Skeletal muscle satellite cell (primary cell): ENCODE data around the gene AIF1.

ENCODE experiments used
- H3K27me3 ChIP-seq: 2 replicates; pipeline ENCODE4 v1.7.0; 2013; ENCODE audit warnings: low read length; ENCODE audit not compliant: control insufficient read depth, insufficient read depth
- H3K36me3 ChIP-seq: 2 replicates; pipeline ENCODE4 v1.7.0; 2013; ENCODE audit warnings: mild to moderate bottlenecking, control low read depth, low read length; ENCODE audit not compliant: insufficient read depth
- H3K4me1 ChIP-seq: 2 replicates; pipeline ENCODE4 v1.7.0; 2013; ENCODE audit warnings: low read length; ENCODE audit not compliant: control insufficient read depth, insufficient read depth
- H3K4me2 ChIP-seq: 2 replicates; pipeline ENCODE4 v1.7.0; 2013; ENCODE audit warnings: mild to moderate bottlenecking, low read length
- H3K4me3 ChIP-seq: 2 replicates; pipeline ENCODE4 v1.7.0; 2013; ENCODE audit warnings: low read length
- H3K9ac ChIP-seq: 2 replicates; pipeline ENCODE4 v1.7.0; 2013; ENCODE audit warnings: mild to moderate bottlenecking, low read depth, low read length, moderate library complexity
- H3K9me3 ChIP-seq: replicated peaks from 2 replicates; pipeline ENCODE4 v1.7.0; 2013; ENCODE audit warnings: mild to moderate bottlenecking, control low read depth, low read length

Gene AIF1

GRCh38 chr6:31639043-31639442 lies 24.0 kb downstream of the AIF1 start:
- peaks cover 14% of the 10 kb centered on the region for H3K4me1 ChIP-seq
- no peaks in the 10 kb centered on the region for H3K9me3 ChIP-seq
- peaks cover 83% of the 10 kb centered on the region for H3K36me3 ChIP-seq
- no peak overlapping the region for H3K9ac ChIP-seq
- H3K4me2 ChIP-seq = no peak overlapping the region
- H3K27me3 ChIP-seq = no peaks in the 10 kb centered on the region
- H3K4me3 ChIP-seq = no peak overlapping the region

GRCh38 chr6:31639449-31639861 lies 24.4 kb downstream of the AIF1 start:
- Histone ChIP-seq H3K4me2 (no peak overlapping the region), H3K4me3 (no peak overlapping the region), H3K9me3 (no peaks in the 10 kb centered on the region), H3K27me3 (no peaks in the 10 kb centered on the region), H3K4me1 (peaks cover 14% of the 10 kb centered on the region), H3K9ac (no peak overlapping the region), H3K36me3 (peaks cover 83% of the 10 kb centered on the region)

- H3K9me3 ChIP-seq = no peaks in the 10 kb centered on the region
- H3K4me2 ChIP-seq = no peak overlapping the region
- H3K27me3 ChIP-seq = no peaks in the 10 kb centered on the region
- peaks cover 14% of the 10 kb centered on the region for H3K4me1 ChIP-seq
- H3K9ac ChIP-seq = no peak overlapping the region
- peaks cover 83% of the 10 kb centered on the region for H3K36me3 ChIP-seq
- no peak overlapping the region for H3K4me3 ChIP-seq
These were observed 25.6 kb downstream of the AIF1 start for GRCh38 chr6:31640612-31641011.

DNA sequence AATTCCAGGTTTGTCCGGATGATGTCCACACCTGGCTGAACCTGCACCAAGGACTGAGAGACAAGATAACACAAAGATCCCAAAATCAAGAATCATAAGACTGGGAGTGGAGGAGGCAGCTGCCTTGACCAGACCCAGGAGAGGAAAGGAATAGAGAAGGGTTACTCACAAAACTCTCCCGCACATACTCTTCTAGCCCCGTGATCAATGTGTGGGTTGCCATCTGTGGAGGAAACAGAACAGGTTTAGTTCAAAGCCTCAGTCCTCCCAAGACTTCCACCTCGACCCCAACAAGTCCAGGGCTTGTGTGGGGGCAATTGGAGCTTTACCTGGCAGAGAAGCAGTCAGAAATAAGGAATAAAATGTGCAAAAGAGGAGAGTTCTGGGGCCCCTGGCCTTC lies 26.3 kb downstream of the AIF1 start:
- Histone ChIP-seq H3K36me3 (peaks cover 81% of the 10 kb centered on the region), H3K9ac (no peak overlapping the region), H3K4me1 (peaks cover 14% of the 10 kb centered on the region), H3K4me3 (no peak overlapping the region), H3K27me3 (no peaks in the 10 kb centered on the region), H3K9me3 (no peaks in the 10 kb centered on the region), H3K4me2 (no peak overlapping the region)

- Histone ChIP-seq H3K36me3 (peaks cover 76% of the 10 kb centered on the region), H3K4me3 (no peak overlapping the region), H3K9ac (no peak overlapping the region), H3K27me3 (no peaks in the 10 kb centered on the region), H3K4me1 (peaks cover 14% of the 10 kb centered on the region), H3K9me3 (no peaks in the 10 kb centered on the region), H3K4me2 (no peak overlapping the region)
These were observed 27.9 kb downstream of the AIF1 start for GRCh38 chr6:31642798-31643570.

DNA sequence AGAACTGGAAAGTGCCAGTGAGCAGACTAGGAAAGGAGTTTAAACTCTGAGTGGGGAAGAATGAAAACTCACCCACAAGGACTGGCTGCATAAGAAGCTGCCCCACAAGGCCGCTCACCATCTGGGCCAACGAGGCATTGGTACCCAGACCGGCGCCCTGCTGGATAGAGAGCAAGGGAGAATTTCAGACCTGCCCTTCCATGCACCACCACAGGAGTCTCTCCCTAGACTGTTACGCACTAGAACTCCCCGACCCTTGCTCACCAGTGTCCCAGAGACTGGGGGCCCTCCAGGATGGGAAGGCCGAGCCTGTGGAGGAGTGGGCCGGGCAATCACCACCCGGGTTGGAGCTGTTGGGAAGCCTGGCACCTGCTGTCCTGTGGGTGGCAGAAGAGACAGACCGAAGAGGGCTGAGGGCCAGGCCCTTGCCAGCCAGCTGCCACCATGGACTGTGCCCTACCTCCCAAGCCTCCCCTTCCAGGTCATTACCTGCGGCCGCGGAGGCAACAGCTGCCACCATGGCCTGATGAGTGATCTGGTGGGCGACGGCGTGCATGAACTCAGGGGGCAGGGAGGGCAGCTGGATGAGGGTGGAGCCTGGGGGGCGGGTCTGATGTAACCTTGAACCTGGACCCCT lies 28.9 kb downstream of the AIF1 start:
- peaks cover 13% of the 10 kb centered on the region for H3K4me1 ChIP-seq
- no peaks in the 10 kb centered on the region for H3K9me3 ChIP-seq
- peaks cover 82% of the 10 kb centered on the region for H3K36me3 ChIP-seq
- no peak overlapping the region for H3K4me2 ChIP-seq
- no peak overlapping the region for H3K9ac ChIP-seq
- H3K4me3 ChIP-seq = no peak overlapping the region
- H3K27me3 ChIP-seq = no peaks in the 10 kb centered on the region

- H3K36me3 ChIP-seq = peaks cover 81% of the 10 kb centered on the region
- no peaks in the 10 kb centered on the region for H3K4me1 ChIP-seq
- H3K4me2 ChIP-seq = no peak overlapping the region
- no peak overlapping the region for H3K9ac ChIP-seq
- no peaks in the 10 kb centered on the region for H3K9me3 ChIP-seq
- H3K27me3 ChIP-seq = no peaks in the 10 kb centered on the region
- H3K4me3 ChIP-seq = no peak overlapping the region
These were observed 30.3 kb downstream of the AIF1 start for GRCh38 chr6:31645325-31645724.

DNA sequence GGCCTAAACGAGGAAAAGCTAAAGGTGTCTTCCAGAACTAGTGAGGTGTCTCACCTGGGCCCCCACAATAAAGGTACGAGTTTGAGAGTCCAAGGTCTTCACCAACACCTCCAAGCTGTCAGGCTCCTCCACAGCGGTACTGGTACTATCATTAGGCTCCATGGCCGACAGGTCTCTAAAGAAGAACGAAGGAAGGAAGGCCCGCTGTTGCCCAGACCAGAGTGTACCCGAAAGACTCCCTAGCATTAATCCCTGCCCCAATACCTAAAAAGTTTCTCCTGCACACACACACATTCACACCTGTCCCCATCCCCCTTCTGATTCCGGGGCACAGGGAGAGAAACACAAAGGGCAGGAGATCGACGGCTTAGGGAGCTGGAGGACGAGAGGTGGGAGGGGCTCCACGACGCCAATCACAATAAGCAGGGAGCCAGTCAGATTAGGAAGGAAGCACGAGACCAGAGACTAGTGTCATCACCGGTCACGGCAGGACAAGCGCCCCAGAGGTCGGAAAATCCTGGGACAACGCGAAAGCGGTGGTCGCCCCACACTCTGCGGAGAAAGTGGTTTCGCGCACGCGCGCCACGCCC lies 36.7 kb downstream of the AIF1 start:
- H3K4me2 ChIP-seq = peak overlapping the region; percentile 91
- peak overlapping the region; percentile 95 for H3K4me3 ChIP-seq
- H3K9ac ChIP-seq = peak overlapping the region; percentile 94
- no peaks in the 10 kb centered on the region for H3K27me3 ChIP-seq
- peaks cover 34% of the 10 kb centered on the region for H3K36me3 ChIP-seq
- H3K9me3 ChIP-seq = no peaks in the 10 kb centered on the region
- peaks cover 16% of the 10 kb centered on the region for H3K4me1 ChIP-seq

DNA sequence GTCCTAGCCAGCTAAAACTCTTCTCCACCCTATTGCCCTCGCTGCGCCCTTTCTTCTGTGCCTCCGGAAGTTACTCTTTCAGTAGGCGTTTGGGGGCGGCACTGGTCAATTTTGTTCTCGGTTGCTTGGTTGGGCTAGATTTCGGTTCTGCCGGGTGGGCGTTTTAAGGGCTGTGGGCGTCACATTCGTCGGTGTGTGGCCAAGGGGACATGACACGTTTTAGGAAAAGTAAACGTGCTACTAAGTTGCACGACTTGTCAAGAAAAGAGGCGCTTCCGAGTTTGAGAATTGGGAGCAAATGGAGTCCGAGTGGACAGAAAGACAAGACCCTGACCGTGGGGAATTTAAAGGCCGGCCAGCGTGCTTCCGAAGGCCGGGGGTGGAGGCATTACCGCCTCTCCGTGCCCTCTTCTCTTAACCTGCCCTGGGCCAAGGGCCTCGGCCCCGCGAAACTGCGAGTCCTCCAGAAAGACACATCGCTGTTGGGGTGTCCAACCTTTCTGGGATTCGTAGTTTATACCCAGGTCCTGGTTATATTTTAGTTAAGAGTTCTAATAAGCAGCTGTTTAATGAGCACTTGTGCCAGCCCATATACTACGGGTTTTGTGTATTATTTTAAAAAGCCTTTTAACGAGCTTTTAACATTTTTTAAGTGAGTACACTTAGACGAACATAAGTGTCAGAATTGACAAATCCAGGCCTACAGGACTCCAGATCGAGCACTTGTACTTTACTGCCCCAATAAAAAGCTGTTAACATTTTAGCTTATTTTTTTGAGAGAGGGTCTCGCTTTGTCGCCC lies 38.1 kb downstream of the AIF1 start:
- peak overlapping the region; percentile 91 for H3K4me2 ChIP-seq
- peak overlapping the region; percentile 94 for H3K9ac ChIP-seq
- peaks cover 29% of the 10 kb centered on the region for H3K36me3 ChIP-seq
- peak overlapping the region; percentile 95 for H3K4me3 ChIP-seq
- peaks cover 22% of the 10 kb centered on the region for H3K4me1 ChIP-seq
- no peaks in the 10 kb centered on the region for H3K9me3 ChIP-seq
- no peaks in the 10 kb centered on the region for H3K27me3 ChIP-seq

DNA sequence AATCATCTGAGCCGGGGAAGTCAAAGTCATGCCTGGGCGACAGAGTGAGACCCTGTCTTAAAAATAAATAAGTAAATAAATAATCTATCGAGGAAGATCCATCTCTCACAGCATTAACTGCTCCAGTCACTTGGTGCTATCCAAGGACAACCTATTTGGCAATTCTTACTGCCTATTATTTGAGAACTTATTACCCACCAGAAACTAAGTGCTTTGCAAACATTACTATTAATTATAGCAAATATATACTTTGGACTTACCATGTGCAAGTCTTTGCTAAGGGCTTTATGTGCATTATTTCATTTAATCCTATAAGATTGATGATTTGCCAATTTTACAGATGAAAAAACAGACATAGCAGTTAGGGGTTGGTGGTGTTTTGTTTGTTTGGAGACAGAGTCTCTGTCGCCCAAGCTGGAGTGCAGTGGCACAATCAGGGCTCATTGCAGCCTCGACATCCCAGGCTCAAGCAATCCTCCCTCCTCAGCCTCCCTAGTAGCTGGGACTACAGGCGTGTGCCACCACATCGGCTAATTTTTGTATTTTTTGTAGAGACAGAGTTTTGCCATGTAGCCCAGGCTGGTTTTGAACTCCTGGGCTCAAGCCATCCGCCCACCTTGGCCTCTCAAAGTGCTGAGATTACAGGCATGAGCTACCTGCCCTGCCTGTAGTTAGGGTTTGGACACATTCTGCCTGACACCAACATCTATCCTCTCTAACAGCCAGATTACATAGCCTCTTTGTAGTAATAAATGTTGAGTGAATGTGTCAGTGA lies 39.7 kb downstream of the AIF1 start:
- peaks cover 36% of the 10 kb centered on the region for H3K4me1 ChIP-seq
- H3K4me2 ChIP-seq = no peak overlapping the region
- H3K4me3 ChIP-seq = no peak overlapping the region
- H3K27me3 ChIP-seq = no peaks in the 10 kb centered on the region
- H3K9ac ChIP-seq = no peak overlapping the region
- H3K9me3 ChIP-seq = no peaks in the 10 kb centered on the region
- H3K36me3 ChIP-seq = peaks cover 17% of the 10 kb centered on the region
